ENCODE results near the gene STOX1. TPM values are rescaled to one million over a fixed set of nuclear protein-coding genes. Genes with fewer than 3 reads are reported as not detected.

Gene STOX1
- total and polyA plus RNA-seq, 2 of the 8 experiments (the other 6 are each of a cell fraction or from before 2014, with no cell fraction given) = 0.92 to 2.6 TPM

- Histone ChIP-seq H2BK12ac (ENCODE audit: low read depth, low read length) (no peak overlapping the region), H4K20me1 (replicated peaks in 1 of 2; ENCODE audit: control insufficient read depth in 1 of 2, insufficient read depth in 2 of 2, low read length in 2 of 2) (no peaks in the 10 kb centered on the region), H3K9me3 (ENCODE audit: insufficient read depth in 2 of 2, low read depth in 1 of 2, low read length in 1 of 2) (no peaks in the 10 kb centered on the region), H3K56ac (replicated peaks; ENCODE audit: insufficient read length, low read depth, low read length) (no peak overlapping the region), H4K8ac (ENCODE audit: extremely low read depth, insufficient read depth, low read length) (no peak overlapping the region), H2AK5ac (ENCODE audit: low read depth, low read length) (no peak overlapping the region), H3K79me2 (ENCODE audit: control insufficient read depth in 1 of 2, insufficient read depth in 2 of 2, low read length in 2 of 2) (no peaks in the 10 kb centered on the region), H3K14ac (ENCODE audit: insufficient read length) (no peak overlapping the region), H4K5ac (ENCODE audit: insufficient read length, low read depth, low read length) (no peak overlapping the region), H3K23ac (ENCODE audit: insufficient read length) (no peak overlapping the region), H3K79me1 (ENCODE audit: low read depth, low read length) (no peaks in the 10 kb centered on the region), H3K4me2 (ENCODE audit: insufficient read depth in 1 of 2, low read depth in 2 of 2, low read length in 2 of 2) (no peak overlapping the region), H3K36me3 (ENCODE audit: control insufficient read depth in 2 of 4, insufficient read depth in 4 of 4, low read length in 3 of 4) (peaks cover 2 to 26% (median 13%) of the 10 kb centered on the region in 4 experiments; a peak in 5 of 8 replicates), H3K23me2 (ENCODE audit: low read depth, low read length) (no peaks in the 10 kb centered on the region), H2BK20ac (ENCODE audit: low read length) (no peak overlapping the region), H3K9ac (replicated peaks in 1 of 4; ENCODE audit: extremely low read depth in 1 of 4, low read depth in 3 of 4, low read length in 3 of 4) (no peak overlapping the region), H2AFZ (ENCODE audit: low read length) (no peak overlapping the region), H3K4me3 (ENCODE audit: extremely low read depth in 1 of 4, insufficient read depth in 2 of 4, low read depth in 3 of 4, low read length in 4 of 4) (no peak overlapping the region), H3K4me1 (replicated peaks in 1 of 4; ENCODE audit: control insufficient read depth in 3 of 4, insufficient read depth in 4 of 4, low read length in 3 of 4) (no peaks in the 10 kb centered on the region), H2BK5ac (ENCODE audit: low read depth, low read length) (no peak overlapping the region), H4K91ac (replicated peaks; ENCODE audit: insufficient read length, low read length) (no peak overlapping the region), H3K4ac (replicated peaks; ENCODE audit: insufficient read length, low read depth, low read length) (no peak overlapping the region), H2BK15ac (ENCODE audit: low read length) (no peak overlapping the region), H3K27me3 (replicated peaks in 1 of 4; ENCODE audit: control insufficient read depth in 3 of 4, extremely low read depth in 1 of 4, insufficient read depth in 3 of 4, low read length in 3 of 4) (no peaks in the 10 kb centered on the region), H3K18ac (ENCODE audit: extremely low read depth, low read length) (no peak overlapping the region), H3K27ac (ENCODE audit: low read depth, low read length) (no peak overlapping the region), H2BK120ac (replicated peaks; ENCODE audit: low read depth, low read length) (no peak overlapping the region)
- DNase-seq (ENCODE audit: low read depth in 1 of 2, low spot score in 2 of 2) = no peak
- CTCF ChIA-PET (ENCODE audit: partially characterized antibody) = no interaction called here
- no peak for FAIRE-seq
- TF ChIP-seq SP2 (IDR thresholded peaks at IDR 0.05; ENCODE audit: low read length) = no peak
- no peak for TF ChIP-seq POLR2A (IDR thresholded peaks at IDR 0.05; ENCODE audit: control extremely low read depth in 1 of 2, low read depth in 2 of 2, low read length in 2 of 2)
- no peak for TF ChIP-seq RNF2 (IDR thresholded peaks at IDR 0.05; ENCODE audit: borderline replicate concordance, low read depth, low read length, missing control alignments, poor library complexity, severe bottlenecking)
- TF ChIP-seq ATF3 (IDR thresholded peaks at IDR 0.05; ENCODE audit: insufficient read depth, low read depth, low read length) = no peak
- no peak for TF ChIP-seq GTF2F1 (IDR thresholded peaks at IDR 0.05; ENCODE audit: borderline replicate concordance, low read depth, low read length)
- TF ChIP-seq SRF (IDR thresholded peaks at IDR 0.05; ENCODE audit: low read depth, low read length) = no peak
- no peak for TF ChIP-seq TBP (IDR thresholded peaks at IDR 0.05; ENCODE audit: low read depth, low read length)
- no peak for TF ChIP-seq SIX5 (IDR thresholded peaks at IDR 0.05; ENCODE audit: low read depth, low read length)
- no peak for TF ChIP-seq KDM5A (IDR thresholded peaks at IDR 0.05; ENCODE audit: low read length)
- 92% methylated on average over 2 of the region's 2 CpGs; no CpG with 5 or more reads in 1 of the 2 experiments for WGBS, 2 experiments (ENCODE audit: extremely low coverage in 1 of 2, insufficient coverage in 1 of 2, insufficient read length in 1 of 2, insufficient replicate concordance in 2 of 2, low coverage in 1 of 2, low lambda C conversion rate in 2 of 2, missing lambda C conversion rate in 1 of 2)
- POLR2A ChIA-PET (ENCODE audit: partially characterized antibody) = interaction anchor here (0.9 kb wide), 1 partner anchor 10 kb away, joined by 3 read pairs; no protein-coding TSS in a partner anchor
Observed at GRCh38 chr10:68938117-68938516, 110.8 kb downstream of the STOX1 start.

All from H1 (cell line).